Sigmoid colon (tissue), 7 donors: ENCODE data around the gene DSCAM. TPM values are rescaled to one million over a fixed set of nuclear protein-coding genes. Genes with fewer than 3 reads are reported as not detected.

ENCODE experiments used
- DNase-seq: peaks from one replicate; pipeline ENCODE4 v3.0.0-alpha.2; 2019
- H3K27ac ChIP-seq, 4 donors: fragments of 200-600 bp; sonication (generic); one replicate each; pipeline ENCODE4 v1.5.1; 2016 to 2019; ENCODE audit warnings: mild to moderate bottlenecking in 1 of 4
- H3K27me3 ChIP-seq, 3 donors: fragments of 200-600 bp; sonication (generic); one replicate each; pipeline ENCODE4 v1.5.1; 2019; ENCODE audit warnings: mild to moderate bottlenecking in 1 of 3
- H3K36me3 ChIP-seq, 4 donors: fragments of 200-600 bp; sonication (generic); one replicate each; pipeline ENCODE4 v1.5.1; 2016 to 2019
- H3K4me1 ChIP-seq, 4 donors: fragments of 200-600 bp; sonication (generic); one replicate each; pipeline ENCODE4 v1.5.1; 2017 to 2019
- H3K4me3 ChIP-seq, 4 donors: fragments of 200-600 bp; sonication (generic); one replicate each; pipeline ENCODE4 v1.5.1; 2017 to 2019; ENCODE audit warnings: mild to moderate bottlenecking in 2 of 4, moderate library complexity in 1 of 4
- H3K9me3 ChIP-seq, 4 donors: fragments of 200-600 bp in 3 of 4; sonication (generic) in 3 of 4; one replicate each; pipeline versions ENCODE4 v1.5.1 to v1.6.1; 2013 to 2019
- EP300 ChIP-seq, 4 donors: sonication (generic); formaldehyde crosslinking; IDR thresholded peaks; one replicate each; pipeline ENCODE4 v1.6.1; 2017; ENCODE audit warnings: antibody characterized with exemption in 4 of 4
- POLR2A ChIP-seq, 2 donors: fragments of 450-650 bp; IDR thresholded peaks; one replicate each; pipeline ENCODE4 v1.6.1; 2016; ENCODE audit warnings: antibody characterized with exemption in 2 of 2, mild to moderate bottlenecking in 2 of 2, moderate library complexity in 2 of 2
- POLR2AphosphoS5 ChIP-seq, 4 donors: sonication (generic); formaldehyde crosslinking; IDR thresholded peaks; one replicate each; pipeline ENCODE4 v1.6.1; 2017; ENCODE audit warnings: antibody characterized with exemption in 4 of 4
- WGBS, 2 donors: extraction: QIAGEN DNeasy Blood & Tissue Kit; methylation state at CpG; one replicate each; pipeline ENCODE4 v1.1.7; 2013; 5-methylcytosine and 5-hydroxymethylcytosine counted together
- intact Hi-C: fragments of 100-400 bp; cut with DNase I; formaldehyde crosslinking; loops from one replicate; pipeline ENCODE4 v1.15.1; 2023
- polyA plus RNA-seq, 3 donors: library from polyadenylated mRNA; stranded (reverse); fragments of 200-250 nt; gene quantifications; one replicate each; pipeline ENCODE4 v1.2.3, GENCODE V29; 2013
- total RNA-seq, 4 donors: library from RNA; depleted of rRNA; stranded (reverse); fragments of >200 nt; gene quantifications; one replicate each; pipeline ENCODE4 v1.1.0, GENCODE V29; 2016
- TF ChIP-seq, protein P1 (sequence below), 4 experiments: fragments of 450-650 bp in 3 of 4; fragments of 200-600 bp in 1 of 4; IDR thresholded peaks; one replicate each; pipeline ENCODE4 v1.5.1; 2016 to 2019; ENCODE audit warnings: antibody characterized with exemption in 4 of 4, mild to moderate bottlenecking in 3 of 4, moderate library complexity in 2 of 4
- donor health status: healthy with polysubstance abuse.
- donor health status: Bipolar disorder and iron deficiency.
- donor health status: healthy.

The DSCAM gene
- total and polyA plus RNA-seq, 7 donors, result 0.17 to 0.55 (median 0.33) TPM; not detected in 2

DNA sequence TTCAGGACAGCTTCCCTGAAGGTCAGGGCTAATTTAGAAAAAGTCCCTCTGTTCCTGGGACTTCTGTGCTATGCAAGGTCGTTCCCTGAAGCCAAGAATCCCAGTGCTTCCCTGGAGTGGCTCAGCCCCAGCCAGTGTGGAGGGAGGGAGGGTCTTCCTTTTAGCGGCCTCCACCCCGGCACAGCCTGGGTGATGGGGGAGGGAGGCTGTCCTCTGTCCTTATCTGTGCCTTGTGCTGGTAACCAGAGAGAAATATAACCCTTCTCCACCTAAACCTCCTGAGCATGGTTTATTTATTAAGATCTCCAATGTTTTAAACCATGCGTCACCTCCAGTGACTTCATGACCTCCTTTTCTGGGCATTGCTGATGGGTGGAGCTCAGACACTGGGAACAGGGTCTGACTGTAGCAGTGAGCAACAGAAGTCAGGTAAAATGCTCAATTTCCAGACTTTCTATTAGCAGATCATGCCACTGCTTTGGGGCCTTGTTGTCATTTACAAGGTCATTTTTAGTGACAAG is 157.1 kb downstream of the DSCAM start:
- WGBS, 2 donors, result 41 to 60% methylated on average over 4 of the region's 4 CpGs
- H3K4me1 ChIP-seq, result no peaks in the 10 kb centered on the region
- intact Hi-C loops, result no loop called here
- no peaks in the 10 kb centered on the region for H3K9me3 ChIP-seq
- H3K4me3 ChIP-seq, result no peak overlapping the region
- DNase-seq, result no peak
- H3K27me3 ChIP-seq, result no peaks in the 10 kb centered on the region
- no peaks in the 10 kb centered on the region for H3K36me3 ChIP-seq
- H3K27ac ChIP-seq, result no peak overlapping the region
- TF ChIP-seq EP300 (IDR thresholded peaks at IDR 0.05) (no peak), POLR2A (IDR thresholded peaks at IDR 0.05) (no peak), POLR2AphosphoS5 (IDR thresholded peaks at IDR 0.05) (no peak)
- TF ChIP-seq, protein P1, sequence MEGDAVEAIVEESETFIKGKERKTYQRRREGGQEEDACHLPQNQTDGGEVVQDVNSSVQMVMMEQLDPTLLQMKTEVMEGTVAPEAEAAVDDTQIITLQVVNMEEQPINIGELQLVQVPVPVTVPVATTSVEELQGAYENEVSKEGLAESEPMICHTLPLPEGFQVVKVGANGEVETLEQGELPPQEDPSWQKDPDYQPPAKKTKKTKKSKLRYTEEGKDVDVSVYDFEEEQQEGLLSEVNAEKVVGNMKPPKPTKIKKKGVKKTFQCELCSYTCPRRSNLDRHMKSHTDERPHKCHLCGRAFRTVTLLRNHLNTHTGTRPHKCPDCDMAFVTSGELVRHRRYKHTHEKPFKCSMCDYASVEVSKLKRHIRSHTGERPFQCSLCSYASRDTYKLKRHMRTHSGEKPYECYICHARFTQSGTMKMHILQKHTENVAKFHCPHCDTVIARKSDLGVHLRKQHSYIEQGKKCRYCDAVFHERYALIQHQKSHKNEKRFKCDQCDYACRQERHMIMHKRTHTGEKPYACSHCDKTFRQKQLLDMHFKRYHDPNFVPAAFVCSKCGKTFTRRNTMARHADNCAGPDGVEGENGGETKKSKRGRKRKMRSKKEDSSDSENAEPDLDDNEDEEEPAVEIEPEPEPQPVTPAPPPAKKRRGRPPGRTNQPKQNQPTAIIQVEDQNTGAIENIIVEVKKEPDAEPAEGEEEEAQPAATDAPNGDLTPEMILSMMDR (IDR thresholded peaks at IDR 0.05), result no peak

DNA sequence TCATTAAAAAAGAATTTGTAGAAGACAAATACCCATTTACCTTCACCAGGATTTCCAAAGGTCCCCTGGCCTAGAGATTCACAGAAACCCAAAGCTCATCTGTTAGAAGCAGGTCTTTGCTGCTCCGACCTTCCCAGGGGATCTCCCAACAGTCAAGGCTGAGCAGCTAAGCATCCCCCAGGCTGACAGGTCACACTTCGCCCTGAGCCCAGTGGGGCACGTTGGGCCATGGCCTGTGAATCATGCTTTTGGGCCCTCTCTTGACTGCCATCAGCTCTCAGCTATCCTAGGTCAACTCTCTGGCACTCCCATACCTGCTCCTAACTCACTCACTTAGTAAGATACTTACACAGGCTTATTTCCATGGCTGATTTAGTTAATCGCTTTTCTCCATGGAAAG is 157.7 kb downstream of the DSCAM start:
- TF ChIP-seq, protein P1 (IDR thresholded peaks at IDR 0.05), result no peak
- TF ChIP-seq POLR2A (IDR thresholded peaks at IDR 0.05) (no peak), POLR2AphosphoS5 (IDR thresholded peaks at IDR 0.05) (no peak), EP300 (IDR thresholded peaks at IDR 0.05) (no peak)
- intact Hi-C loops, result no loop called here
- no peak for DNase-seq
- no peaks in the 10 kb centered on the region for H3K9me3 ChIP-seq
- no peaks in the 10 kb centered on the region for H3K27me3 ChIP-seq
- no peak overlapping the region for H3K4me3 ChIP-seq
- no peaks in the 10 kb centered on the region for H3K36me3 ChIP-seq
- WGBS, 2 donors, result 72 to 80% methylated on average over 4 of the region's 4 CpGs
- no peak overlapping the region for H3K27ac ChIP-seq
- no peaks in the 10 kb centered on the region for H3K4me1 ChIP-seq

DNA sequence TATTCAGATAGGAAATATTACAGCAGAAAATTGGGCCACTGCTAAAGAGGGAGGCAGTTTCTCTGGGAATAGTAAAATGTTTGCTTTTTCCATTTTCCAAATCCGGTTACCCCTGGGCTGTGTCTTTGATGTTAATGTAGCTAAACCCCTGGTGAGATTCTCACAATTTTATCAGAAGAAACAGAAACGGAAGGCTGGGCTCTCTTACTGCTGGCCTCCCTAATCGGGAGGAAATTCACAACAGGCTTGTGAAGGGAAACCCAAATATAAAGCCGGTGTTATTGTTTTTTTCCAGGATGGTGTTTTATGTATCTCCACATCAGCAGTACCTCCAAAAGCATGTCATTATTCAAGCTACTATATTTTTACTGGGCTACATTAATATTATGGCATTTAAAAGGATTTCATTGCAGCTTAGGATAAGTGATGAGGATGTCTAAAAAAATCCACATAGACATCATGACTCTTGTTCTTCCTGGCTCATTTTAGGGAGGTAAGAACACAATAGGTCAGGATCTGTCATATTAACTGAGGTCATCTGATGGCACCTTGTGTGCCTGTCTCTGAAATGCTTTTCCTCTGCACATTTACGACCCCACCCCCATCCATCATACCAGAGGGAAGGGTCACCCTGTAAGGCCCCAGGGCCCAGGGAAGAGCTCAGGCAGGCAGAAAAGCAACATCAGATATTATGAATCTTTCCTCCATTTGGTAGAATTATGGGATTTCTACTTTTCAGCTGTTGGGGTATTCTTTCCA is 158.7 kb downstream of the DSCAM start:
- H3K4me3 ChIP-seq, result no peak overlapping the region
- no peaks in the 10 kb centered on the region for H3K36me3 ChIP-seq
- no peak overlapping the region for H3K27ac ChIP-seq
- intact Hi-C loops, result no loop called here
- no peaks in the 10 kb centered on the region for H3K9me3 ChIP-seq
- no peaks in the 10 kb centered on the region for H3K4me1 ChIP-seq
- DNase-seq, result no peak
- no peaks in the 10 kb centered on the region for H3K27me3 ChIP-seq
- 42 to 59% methylated on average over 5 of the region's 5 CpGs for WGBS, 2 donors
- TF ChIP-seq EP300 (IDR thresholded peaks at IDR 0.05), result no peak
- TF ChIP-seq POLR2A (IDR thresholded peaks at IDR 0.05), result no peak
- TF ChIP-seq POLR2AphosphoS5 (IDR thresholded peaks at IDR 0.05), result no peak
- TF ChIP-seq, protein P1 (IDR thresholded peaks at IDR 0.05), result no peak

DNA sequence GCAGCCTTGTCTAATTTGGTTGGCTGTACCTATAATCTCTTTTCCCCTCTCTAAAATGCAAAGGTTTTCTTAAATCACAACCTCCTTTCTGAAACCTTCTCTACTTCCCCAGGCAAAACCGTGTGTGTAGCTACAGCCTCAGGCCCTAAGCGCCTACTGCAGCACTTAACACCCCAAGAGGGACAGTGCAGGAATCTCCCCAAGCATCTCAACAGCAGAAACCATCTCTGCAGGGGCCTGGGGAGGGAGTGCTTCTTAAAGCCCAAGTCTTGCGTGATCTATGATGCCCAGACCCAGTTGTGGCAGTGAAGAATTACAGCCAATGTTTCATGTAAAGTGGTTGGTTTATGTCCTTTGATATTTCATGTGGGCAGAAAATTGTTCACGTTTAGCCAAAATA is 159.3 kb downstream of the DSCAM start:
- DNase-seq, result no peak

More for the DNA sequence above, 159.3 kb downstream of the DSCAM start:
- Histone ChIP-seq H3K27ac (no peak overlapping the region), H3K27me3 (no peaks in the 10 kb centered on the region), H3K4me1 (no peaks in the 10 kb centered on the region), H3K4me3 (no peak overlapping the region), H3K9me3 (peaks cover 0 to 3% (median 0%) of the 10 kb centered on the region in 4 donors), H3K36me3 (no peaks in the 10 kb centered on the region)
- intact Hi-C loops, result no loop called here
- TF ChIP-seq EP300 (IDR thresholded peaks at IDR 0.05), result no peak
- no peak for TF ChIP-seq POLR2AphosphoS5 (IDR thresholded peaks at IDR 0.05)
- TF ChIP-seq, protein P1 (IDR thresholded peaks at IDR 0.05), result no peak
- TF ChIP-seq POLR2A (IDR thresholded peaks at IDR 0.05), result no peak
- WGBS, 2 donors, result 69 to 72% methylated on average over 4 of the region's 4 CpGs
